Heart left ventricle (tissue), 16 donors: ENCODE measurements around the gene NCR3LG1. TPM values are rescaled to one million over a fixed set of nuclear protein-coding genes. Genes with fewer than 3 reads are reported as not detected.

ENCODE experiments used
- ATAC-seq, 4 donors: fragments of 200-7000 bp; cut with Tn5 transposase; one replicate each; pipeline ENCODE4 v1.9.1; 2020 to 2022; ENCODE audit warnings: moderate library complexity in 4 of 4, mild to moderate bottlenecking in 3 of 4, moderate number of reproducible peaks in 1 of 4
- DNase-seq, 5 donors: peaks; one replicate each; pipeline ENCODE4 v3.0.0-alpha.2; 2020
- H3K27ac ChIP-seq, 12 donors: fragments of 200-600 bp; sonication (generic) in 4 of 12; one replicate each; pipeline versions ENCODE4 v1.5.0 to v1.8.0; 2016 to 2022; ENCODE audit warnings: mild to moderate bottlenecking in 2 of 12
- H3K27me3 ChIP-seq, 9 donors: fragments of 200-600 bp; sonication (generic) in 2 of 9; one replicate each; pipeline versions ENCODE4 v1.5.1 to v1.8.0; 2016 to 2022; ENCODE audit warnings: mild to moderate bottlenecking in 3 of 9
- H3K36me3 ChIP-seq, 9 donors: fragments of 200-600 bp; sonication (generic) in 2 of 9; one replicate each; pipeline versions ENCODE4 v1.5.0 to v1.8.0; 2018 to 2022; ENCODE audit warnings: mild to moderate bottlenecking in 2 of 9
- H3K4me1 ChIP-seq, 12 donors: fragments of 200-600 bp; sonication (generic) in 4 of 12; one replicate each; pipeline versions ENCODE4 v1.5.0 to v1.8.0; 2016 to 2022; ENCODE audit warnings: mild to moderate bottlenecking in 3 of 12
- H3K4me3 ChIP-seq, 12 donors: fragments of 200-600 bp; sonication (generic) in 4 of 12; one replicate each; pipeline versions ENCODE4 v1.5.0 to v1.8.0; 2017 to 2022; ENCODE audit warnings: mild to moderate bottlenecking in 9 of 12, moderate library complexity in 4 of 12
- H3K9me3 ChIP-seq, 12 donors: fragments of 200-600 bp; sonication (generic) in 4 of 12; one replicate each; pipeline versions ENCODE4 v1.5.0 to v1.8.0; 2016 to 2022; ENCODE audit warnings: mild to moderate bottlenecking in 1 of 12
- CTCF ChIP-seq, 12 donors: fragments of 200-600 bp; sonication (generic) in 4 of 12; IDR thresholded peaks; one replicate each; pipeline versions ENCODE4 v1.5.0 to v1.8.0; 2018 to 2022; ENCODE audit warnings: antibody characterized with exemption in 12 of 12, mild to moderate bottlenecking in 5 of 12
- POLR2A ChIP-seq, 2 donors: fragments of 450-650 bp; IDR thresholded peaks; one replicate each; pipeline ENCODE4 v1.6.1; 2017; ENCODE audit warnings: antibody characterized with exemption in 2 of 2, mild to moderate bottlenecking in 2 of 2, moderate library complexity in 2 of 2
- WGBS, 4 donors: extraction: QIAGEN DNeasy Blood & Tissue Kit in 2 of 4; methylation state at CpG; one replicate each; pipeline versions ENCODE4 v1.1.5 to v1.1.7; 2013 to 2018; 5-methylcytosine and 5-hydroxymethylcytosine counted together
- intact Hi-C, 10 donors: fragments of 100-400 bp; cut with DNase I; formaldehyde crosslinking; loops; one replicate each; pipeline versions ENCODE4 v1.11.1 to v1.14.2; 2022
- polyA plus RNA-seq, 2 donors: library from polyadenylated mRNA; stranded (reverse); fragments of 200-250 nt; gene quantifications; one replicate each; pipeline ENCODE4 v1.2.3, GENCODE V29; 2013
- total RNA-seq, 9 donors: library from RNA; depleted of rRNA in 2 of 9; stranded (reverse); fragments of >200 nt in 2 of 9; fragmentation: NEBNext Ultra II Directional in 3 of 9; extraction: Animal tissue kit (Norgen Biotek cat#: 25700) in 3 of 9; gene quantifications; one replicate each; pipeline versions ENCODE4 v1.1.0 to v1.2.4, GENCODE V29; 2016 to 2023
- donor health status: ischemic (EF 13 %, LVEDD 7.1; RV severe dilation, severe dysfunction).
- donor health status: healthy with polysubstance abuse.
- donor health status: DM: no; HTN: yes; CAD: no.
- donor health status: DM: no; HTN: no; CAD: no.
- donor health status: ischemic (EF 25% LVEDD 6.9; RV normal size, moderate dysfunction).
- donor health status: ischemic (EF 25% LVEDD 5.7; RV mildly dilated, moderate dysfunction).
- donor health status: healthy.
- donor health status: DM: yes; HTN: yes; CAD: no.
- donor health status: ischemic (EF 35%, LVEDD 5.7; RV mildly dilated, moderate dysfunction).
- donor health status: nonischemic (EF 11% LVEDD 7.7; RV severe dilation, severe dysfunction).
- donor health status: DM: yes; HTN: yes; CAD: no.
- donor health status: PGD.
- donor health status: ischemic (EF 29% LVEDD 5.4; RV normal size, mild dysfunction).
- donor health status: nonischemic (EF 23%, LVEDD 6.1; RV moderate dilation, normal function).

NCR3LG1 gene
- total and polyA plus RNA-seq, 11 donors = 0.27 to 4.0 (median 1.4) TPM

GRCh38 chr11:17389957-17390649 is 38.5 kb downstream of the NCR3LG1 start:
- no peak for DNase-seq
- WGBS, 4 donors = 59 to 68% (median 65%) methylated on average over 10 of the region's 10 CpGs
- no peak for ATAC-seq
- no peak for TF ChIP-seq POLR2A (IDR thresholded peaks at IDR 0.05)
- no peak for TF ChIP-seq CTCF (IDR thresholded peaks at IDR 0.05)
- Histone ChIP-seq H3K4me1 (peaks cover 0 to 36% (median 10%) of the 10 kb centered on the region in 12 donors), H3K9me3 (no peaks in the 10 kb centered on the region), H3K4me3 (peak overlapping the region in 5 of 12 donors; percentile 44 to 66 (median 59)), H3K36me3 (no peaks in the 10 kb centered on the region), H3K27ac (peak overlapping the region in 2 of 12 donors; percentile 75 to 77), H3K27me3 (peaks cover 0 to 15% (median 0%) of the 10 kb centered on the region in 9 donors)
- intact Hi-C loops = loop anchor here in 1 of 10 donors (1.0 kb wide), 1 partner anchor 114 kb away; no protein-coding TSS in a partner anchor

GRCh38 chr11:17391493-17392355 is 40.1 kb downstream of the NCR3LG1 start:
- H3K4me1 ChIP-seq = peaks cover 0 to 22% (median 5%) of the 10 kb centered on the region in 12 donors
- no peak overlapping the region for H3K27ac ChIP-seq
- no peaks in the 10 kb centered on the region for H3K9me3 ChIP-seq
- intact Hi-C loops = no loop called here
- peaks cover 0 to 15% (median 0%) of the 10 kb centered on the region in 9 donors for H3K27me3 ChIP-seq
- WGBS, 4 donors = 75 to 86% (median 81%) methylated on average over 3 of the region's 3 CpGs
- no peak overlapping the region for H3K4me3 ChIP-seq
- H3K36me3 ChIP-seq = no peaks in the 10 kb centered on the region
- no peak for DNase-seq
- TF ChIP-seq CTCF (IDR thresholded peaks at IDR 0.05) = no peak
- TF ChIP-seq POLR2A (IDR thresholded peaks at IDR 0.05) = no peak
- ATAC-seq = no peak

- intact Hi-C loops = no loop called here
- no peak for ATAC-seq
- TF ChIP-seq POLR2A (IDR thresholded peaks at IDR 0.05) (no peak), CTCF (IDR thresholded peaks at IDR 0.05) (no peak)
- no peaks in the 10 kb centered on the region for H3K36me3 ChIP-seq
- no peak overlapping the region for H3K4me3 ChIP-seq
- WGBS, 4 donors = 81 to 93% (median 88%) methylated on average over 11 to 14 of the region's 14 CpGs
- H3K9me3 ChIP-seq = no peaks in the 10 kb centered on the region
- H3K27me3 ChIP-seq = peaks cover 0 to 9% (median 0%) of the 10 kb centered on the region in 9 donors
- no peak overlapping the region for H3K27ac ChIP-seq
- DNase-seq = no peak
- peaks cover 0 to 18% (median 2%) of the 10 kb centered on the region in 12 donors for H3K4me1 ChIP-seq
Measured at GRCh38 chr11:17392872-17393271, 41.3 kb downstream of the NCR3LG1 start.

- intact Hi-C loops = no loop called here
- no peaks in the 10 kb centered on the region for H3K36me3 ChIP-seq
- H3K9me3 ChIP-seq = no peaks in the 10 kb centered on the region
- DNase-seq (peak in 1 of 5 donors; percentile 17), ATAC-seq (no peak)
- H3K4me3 ChIP-seq = no peak overlapping the region
- H3K27me3 ChIP-seq = peaks cover 0 to 3% (median 0%) of the 10 kb centered on the region in 9 donors
- WGBS, 4 donors = 91 to 100% (median 92%) methylated on average over 4 to 6 of the region's 6 CpGs; no CpG with 5 or more reads in 1 of the 4 donors
- TF ChIP-seq CTCF (IDR thresholded peaks at IDR 0.05) (no peak), POLR2A (IDR thresholded peaks at IDR 0.05) (no peak)
- no peak overlapping the region for H3K27ac ChIP-seq
- H3K4me1 ChIP-seq = peaks cover 0 to 15% (median 1%) of the 10 kb centered on the region in 12 donors
Measured at GRCh38 chr11:17393472-17393871, 41.9 kb downstream of the NCR3LG1 start.
